PC-9 (cell line): ENCODE data around the gene C12orf57. TPM values are rescaled to one million over a fixed set of nuclear protein-coding genes. Genes with fewer than 3 reads are reported as not detected.
A peak's percentile ranks its signal among the peaks of the same experiment; 100 is the strongest.

Experiments used
- BruUV-seq: library from RNA; stranded (reverse); fragments of 400-500 nt; replicated peaks from 2 replicates; lab custom pipeline; 2021; lab: Mats Ljungman, UMichigan
- CTCF ChIA-PET: fragments of 300-600 bp; sonication (Branson Sonifier 250); formaldehyde crosslinking; loops from one replicate; lab custom pipeline; 2022; ENCODE audit warnings: antibody characterized with exemption; lab: Charles Lee
- POLR2A ChIA-PET: fragments of 300-600 bp; sonication (Branson Sonifier 250); formaldehyde crosslinking; loops from one replicate; lab custom pipeline; 2022; ENCODE audit warnings: antibody characterized with exemption; ENCODE audit not compliant: unreplicated experiment; lab: Charles Lee
- DNase-seq, 2 experiments: peaks; one replicate each; pipeline versions ENCODE4 v3.0.0 to v3.0.0-alpha.2; 2015 to 2022; ENCODE audit warnings: mixed read lengths in 1 of 2
- H2AFZ ChIP-seq: fragments of 200-600 bp; sonication (generic); 2 replicates; pipeline ENCODE4 v1.8.1; 2017; ENCODE audit warnings: antibody characterized with exemption
- H3F3A ChIP-seq: fragments of 200-600 bp; sonication (generic); 2 replicates; pipeline ENCODE4 v1.8.1; 2017; ENCODE audit warnings: antibody characterized with exemption, mild to moderate bottlenecking, low read depth; ENCODE audit not compliant: insufficient read depth
- H3K27ac ChIP-seq: fragments of 200-600 bp; sonication (generic); 2 replicates; pipeline ENCODE4 v1.6.1; 2016; ENCODE audit warnings: mixed run types
- H3K27me3 ChIP-seq: fragments of 200-600 bp; sonication (generic); 2 replicates; pipeline ENCODE4 v1.6.1; 2016; ENCODE audit warnings: low read depth, mixed run types; ENCODE audit not compliant: insufficient read depth
- H3K36me3 ChIP-seq: fragments of 200-600 bp; sonication (generic); 2 replicates; pipeline ENCODE4 v1.6.1; 2016; ENCODE audit warnings: low read depth, mixed run types
- H3K4me1 ChIP-seq: fragments of 200-600 bp; sonication (generic); replicated peaks from 2 replicates; pipeline ENCODE4 v1.6.1; 2016; ENCODE audit warnings: mixed run types; ENCODE audit not compliant: insufficient read depth
- H3K4me2 ChIP-seq: fragments of 200-600 bp; sonication (generic); 2 replicates; pipeline ENCODE4 v1.6.1; 2017; ENCODE audit warnings: mixed run types
- H3K4me3 ChIP-seq: fragments of 200-600 bp; sonication (generic); 2 replicates; pipeline ENCODE4 v1.6.1; 2016; ENCODE audit warnings: mixed run types
- H3K79me2 ChIP-seq: fragments of 200-600 bp; sonication (generic); 2 replicates; pipeline ENCODE4 v1.6.1; 2017; ENCODE audit warnings: low read depth, mixed run types
- H3K9me2 ChIP-seq: fragments of 200-600 bp; sonication (generic); 2 replicates; pipeline ENCODE4 v1.8.1; 2017; ENCODE audit warnings: mild to moderate bottlenecking; ENCODE audit not compliant: insufficient read depth
- H3K9me3 ChIP-seq: fragments of 200-600 bp; sonication (generic); 2 replicates; pipeline ENCODE4 v1.8.1; 2016; ENCODE audit warnings: low read depth; ENCODE audit not compliant: insufficient read depth
- H4K20me1 ChIP-seq: fragments of 200-600 bp; sonication (generic); 2 replicates; pipeline ENCODE4 v1.8.1; 2017; ENCODE audit not compliant: insufficient read depth
- EZH2 ChIP-seq: fragments of 200-600 bp; sonication (generic); IDR thresholded peaks from 2 replicates; pipeline ENCODE4 v1.8.0; 2017; ENCODE audit warnings: antibody characterized with exemption, low read depth
- intact Hi-C: fragments of 100-400 bp; cut with micrococcal nuclease; formaldehyde crosslinking; loops from one replicate; pipeline ENCODE4 v1.10.0; 2022; ENCODE audit not compliant: unreplicated experiment
- total RNA-seq: library from RNA; stranded (reverse); gene quantifications from 2 replicates; pipeline ENCODE4 v1.2.3, GENCODE V29; 2021
- TF ChIP-seq, protein P1 (sequence below): fragments of 200-600 bp; sonication (generic); conservative IDR thresholded peaks from 2 replicates; pipeline ENCODE4 v1.6.1; 2017; ENCODE audit warnings: mixed run types, antibody characterized with exemption, mild to moderate bottlenecking, moderate library complexity

Gene C12orf57
- total RNA-seq, 1 experiment from 2014 or later: 198 TPM

DNA sequence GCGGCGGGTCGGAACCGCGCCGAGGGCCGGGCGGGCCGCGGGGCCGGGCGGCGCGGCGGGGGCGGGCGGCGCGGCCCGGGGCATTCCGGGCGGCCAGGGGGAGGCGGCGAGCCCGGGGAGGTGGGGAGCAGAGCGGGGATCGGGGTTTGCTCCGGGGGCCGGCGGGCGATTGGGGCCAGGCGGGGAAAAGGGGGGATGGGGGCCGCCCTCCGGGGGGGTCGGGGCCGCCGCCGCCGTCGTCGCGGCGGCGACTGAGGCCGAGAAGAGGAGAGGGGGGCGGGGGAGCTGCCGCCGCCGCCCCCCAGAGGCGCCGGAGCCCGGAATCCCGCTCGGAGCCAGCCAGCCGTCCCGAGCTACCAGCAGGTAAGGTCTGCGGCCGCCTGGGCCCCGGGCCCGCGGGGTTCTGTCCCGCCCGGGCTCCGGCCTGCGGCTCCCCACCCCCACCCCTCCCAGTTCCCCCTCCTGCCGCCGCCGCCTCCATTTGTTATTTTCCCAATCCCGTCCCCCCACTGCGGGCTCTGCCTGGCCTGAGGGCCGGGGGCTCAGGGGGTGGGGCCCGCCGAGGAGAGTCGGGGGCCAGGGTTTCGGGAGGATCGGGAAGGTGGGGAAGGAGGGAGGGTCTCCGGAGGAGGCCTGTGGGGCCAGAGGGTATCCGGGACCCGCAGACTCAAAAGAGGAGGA, 15.7 kb upstream of the C12orf57 start:
- POLR2A ChIA-PET: interaction anchor here (0.7 kb wide), 1 partner anchor 165 kb away, joined by 3 read pairs; no protein-coding TSS in a partner anchor
- TF ChIP-seq, protein P1, sequence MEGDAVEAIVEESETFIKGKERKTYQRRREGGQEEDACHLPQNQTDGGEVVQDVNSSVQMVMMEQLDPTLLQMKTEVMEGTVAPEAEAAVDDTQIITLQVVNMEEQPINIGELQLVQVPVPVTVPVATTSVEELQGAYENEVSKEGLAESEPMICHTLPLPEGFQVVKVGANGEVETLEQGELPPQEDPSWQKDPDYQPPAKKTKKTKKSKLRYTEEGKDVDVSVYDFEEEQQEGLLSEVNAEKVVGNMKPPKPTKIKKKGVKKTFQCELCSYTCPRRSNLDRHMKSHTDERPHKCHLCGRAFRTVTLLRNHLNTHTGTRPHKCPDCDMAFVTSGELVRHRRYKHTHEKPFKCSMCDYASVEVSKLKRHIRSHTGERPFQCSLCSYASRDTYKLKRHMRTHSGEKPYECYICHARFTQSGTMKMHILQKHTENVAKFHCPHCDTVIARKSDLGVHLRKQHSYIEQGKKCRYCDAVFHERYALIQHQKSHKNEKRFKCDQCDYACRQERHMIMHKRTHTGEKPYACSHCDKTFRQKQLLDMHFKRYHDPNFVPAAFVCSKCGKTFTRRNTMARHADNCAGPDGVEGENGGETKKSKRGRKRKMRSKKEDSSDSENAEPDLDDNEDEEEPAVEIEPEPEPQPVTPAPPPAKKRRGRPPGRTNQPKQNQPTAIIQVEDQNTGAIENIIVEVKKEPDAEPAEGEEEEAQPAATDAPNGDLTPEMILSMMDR: no peak
- TF ChIP-seq EZH2: no peak
- Histone ChIP-seq H3K27me3 (no peaks in the 10 kb centered on the region), H3K36me3 (peaks cover 4% of the 10 kb centered on the region; the same call in 1 of the 2 replicates), H3K9me3 (no peaks in the 10 kb centered on the region), H3F3A (peaks cover 48% of the 10 kb centered on the region), H3K27ac (no peak overlapping the region), H4K20me1 (peaks cover 23% of the 10 kb centered on the region; the same call in 1 of the 2 replicates), H2AFZ (peak overlapping the region; percentile 84), H3K9me2 (no peaks in the 10 kb centered on the region), H3K79me2 (peaks cover 60% of the 10 kb centered on the region), H3K4me2 (peak overlapping the region; percentile 95), H3K4me1 (peaks cover 53% of the 10 kb centered on the region), H3K4me3 (peak overlapping the region; percentile 82)
- BruUV-seq: no TSS peak
- CTCF ChIA-PET: no interaction called here
- DNase-seq: no peak
- intact Hi-C loops: loop anchor here (5.0 kb wide), 1 partner anchor 259 kb away; the partner anchor contains the start of gene PEX5

DNA sequence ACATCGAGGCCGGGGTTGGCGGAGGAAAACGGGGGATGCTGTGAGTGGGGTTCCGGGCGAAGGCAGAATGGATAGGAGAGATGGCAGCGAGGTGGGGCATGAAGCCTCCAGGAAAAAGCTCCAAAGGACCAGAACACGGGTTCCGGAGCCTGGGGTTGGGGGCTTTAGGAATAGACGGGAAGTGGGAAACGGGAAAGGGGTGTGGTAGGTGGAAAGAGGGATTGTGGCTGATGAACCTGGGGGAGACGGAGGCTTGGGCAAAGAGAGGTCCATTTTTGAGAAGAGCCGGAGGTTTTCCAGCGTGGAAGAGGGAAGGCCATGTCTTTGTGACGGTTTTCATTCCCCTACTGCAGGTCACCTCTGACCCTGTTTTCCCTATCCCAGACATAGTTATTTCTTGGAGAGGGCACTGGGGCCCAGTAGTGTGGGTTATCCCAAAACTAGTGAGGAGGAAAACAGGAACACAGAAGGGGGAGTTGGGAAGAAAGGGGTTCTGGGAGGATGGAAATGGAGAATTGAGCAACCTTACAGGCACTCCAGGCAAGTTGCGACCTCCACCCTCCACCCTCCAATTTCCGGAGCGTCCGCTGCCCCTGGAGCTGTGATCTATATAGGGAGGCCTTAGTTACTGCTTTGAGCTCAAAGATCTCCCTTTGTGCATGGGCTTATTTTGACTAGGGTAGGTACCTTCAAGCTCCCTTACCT, 15.0 kb upstream of the C12orf57 start:
- Histone ChIP-seq H3K36me3 (peaks cover 11% of the 10 kb centered on the region), H2AFZ (peak overlapping the region; percentile 84)

More for the DNA sequence above, 15.0 kb upstream of the C12orf57 start:
- ChIA-PET CTCF (interaction anchor here (0.5 kb wide), 2 partner anchors 20 to 180 kb away, joined by 3 to 7 read pairs; partner anchors contain the start of gene C1RL), POLR2A (interaction anchor here (0.7 kb wide), 1 partner anchor 164 kb away, joined by 3 read pairs; no protein-coding TSS in a partner anchor)
- DNase-seq: no peak
- Histone ChIP-seq H3K27me3 (no peaks in the 10 kb centered on the region), H4K20me1 (peaks cover 28% of the 10 kb centered on the region; the same call in 1 of the 2 replicates), H3K4me1 (peaks cover 53% of the 10 kb centered on the region), H3F3A (peaks cover 55% of the 10 kb centered on the region), H3K27ac (no peak overlapping the region), H3K4me3 (peak overlapping the region; percentile 82), H3K4me2 (peak overlapping the region; percentile 95), H3K9me3 (no peaks in the 10 kb centered on the region), H3K9me2 (no peaks in the 10 kb centered on the region), H3K79me2 (peaks cover 67% of the 10 kb centered on the region)
- no TSS peak for BruUV-seq
- no peak for TF ChIP-seq EZH2
- TF ChIP-seq, protein P1: no peak
- intact Hi-C loops: loop anchor here (5.0 kb wide), 1 partner anchor 258 kb away; the partner anchor contains the start of gene PEX5
